Measurements from ENCODE around the gene CHSY1. TPM values are rescaled to one million over a fixed set of nuclear protein-coding genes. Genes with fewer than 3 reads are reported as not detected.

CHSY1 gene
- 27.6 TPM for total RNA-seq (ENCODE audit: unreplicated experiment)
- long read RNA-seq, result 0 reads

- no peaks in the 10 kb centered on the region for H3K36me3 Mint-ChIP-seq (ENCODE audit: low read depth, unreplicated experiment)
- peak within 1 kb of the TSS; percentile 96 for H3K4me3 Mint-ChIP-seq (ENCODE audit: unreplicated experiment)
- no peaks in the 10 kb centered on the region for H3K9me3 Mint-ChIP-seq (ENCODE audit: unreplicated experiment)
- TF ChIP-seq, protein P1, sequence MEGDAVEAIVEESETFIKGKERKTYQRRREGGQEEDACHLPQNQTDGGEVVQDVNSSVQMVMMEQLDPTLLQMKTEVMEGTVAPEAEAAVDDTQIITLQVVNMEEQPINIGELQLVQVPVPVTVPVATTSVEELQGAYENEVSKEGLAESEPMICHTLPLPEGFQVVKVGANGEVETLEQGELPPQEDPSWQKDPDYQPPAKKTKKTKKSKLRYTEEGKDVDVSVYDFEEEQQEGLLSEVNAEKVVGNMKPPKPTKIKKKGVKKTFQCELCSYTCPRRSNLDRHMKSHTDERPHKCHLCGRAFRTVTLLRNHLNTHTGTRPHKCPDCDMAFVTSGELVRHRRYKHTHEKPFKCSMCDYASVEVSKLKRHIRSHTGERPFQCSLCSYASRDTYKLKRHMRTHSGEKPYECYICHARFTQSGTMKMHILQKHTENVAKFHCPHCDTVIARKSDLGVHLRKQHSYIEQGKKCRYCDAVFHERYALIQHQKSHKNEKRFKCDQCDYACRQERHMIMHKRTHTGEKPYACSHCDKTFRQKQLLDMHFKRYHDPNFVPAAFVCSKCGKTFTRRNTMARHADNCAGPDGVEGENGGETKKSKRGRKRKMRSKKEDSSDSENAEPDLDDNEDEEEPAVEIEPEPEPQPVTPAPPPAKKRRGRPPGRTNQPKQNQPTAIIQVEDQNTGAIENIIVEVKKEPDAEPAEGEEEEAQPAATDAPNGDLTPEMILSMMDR (IDR thresholded peaks at IDR 0.05; ENCODE audit: unreplicated experiment), result no peak
- peak; percentile 81 for DNase-seq (ENCODE audit: low spot score)
- H3K4me1 Mint-ChIP-seq (ENCODE audit: unreplicated experiment), result peaks cover 11% of the 10 kb centered on the region
- H3K27ac Mint-ChIP-seq (ENCODE audit: unreplicated experiment), result peak within 1 kb of the TSS; percentile 82
- peaks cover 19% of the 10 kb centered on the region for H3K27me3 Mint-ChIP-seq (ENCODE audit: unreplicated experiment)
Measured at GRCh38 chr15:101251830-101252820, at the start of gene CHSY1. Gene CHSY1, minus strand, starts transcription at chr15:101252048. Its CDS starts 592 bp downstream, at chr15:101251456.

DNA sequence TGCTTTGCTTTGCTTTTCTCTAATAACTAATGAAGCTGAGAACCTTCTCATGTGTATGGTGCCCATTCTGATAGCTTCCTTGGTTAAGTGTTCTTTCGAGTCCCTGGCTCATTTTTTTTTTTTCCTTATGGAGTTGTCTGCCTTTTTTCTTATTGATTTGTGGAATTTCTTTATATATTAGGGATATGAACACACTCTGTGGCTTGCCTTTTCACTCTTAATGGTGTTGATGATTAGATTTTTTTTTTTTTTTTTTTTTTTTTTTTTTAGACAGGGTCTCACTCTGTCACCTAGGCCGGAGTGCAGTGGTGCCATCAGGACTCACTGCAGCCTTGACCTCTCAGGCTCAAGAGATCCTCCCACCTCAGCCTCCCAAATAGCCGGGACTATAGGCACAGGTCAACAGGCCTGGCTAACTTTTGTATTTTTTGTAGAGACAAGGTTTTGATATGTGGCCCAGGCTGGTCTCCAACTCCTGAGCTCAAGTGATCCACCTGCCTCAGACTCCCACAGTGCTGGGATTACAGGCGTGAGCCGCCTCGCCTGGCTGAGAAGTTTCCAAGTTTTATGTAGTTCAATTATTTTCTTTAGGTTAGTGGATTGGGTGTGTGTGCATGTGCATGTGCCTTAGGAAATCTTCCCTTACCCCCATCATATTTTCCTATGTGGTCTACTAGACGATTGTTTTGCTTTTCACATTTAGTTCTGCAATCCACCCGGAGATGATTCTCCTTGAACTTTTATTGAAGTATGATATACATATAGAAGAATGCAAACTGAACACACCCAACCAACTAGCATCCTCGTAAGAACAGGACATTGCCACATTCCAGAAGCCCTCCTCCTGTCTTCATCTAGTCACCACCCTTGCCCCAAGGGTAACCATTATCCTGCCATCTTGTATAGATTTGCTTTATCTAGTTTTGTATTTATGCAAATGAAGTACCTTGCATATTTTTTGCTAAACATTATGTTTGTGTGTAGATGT is 44.9 kb upstream of the CHSY1 start:
- TF ChIP-seq, protein P1 (IDR thresholded peaks at IDR 0.05; ENCODE audit: unreplicated experiment), result no peak
- Mint-ChIP-seq H3K9me3 (ENCODE audit: unreplicated experiment) (no peaks in the 10 kb centered on the region), H3K4me1 (ENCODE audit: unreplicated experiment) (peaks cover 15% of the 10 kb centered on the region), H3K27ac (ENCODE audit: unreplicated experiment) (peak overlapping the region; percentile 30), H3K36me3 (ENCODE audit: low read depth, unreplicated experiment) (no peaks in the 10 kb centered on the region), H3K27me3 (ENCODE audit: unreplicated experiment) (peaks cover 3% of the 10 kb centered on the region), H3K4me3 (ENCODE audit: unreplicated experiment) (no peak overlapping the region)
- DNase-seq (ENCODE audit: low spot score), result no peak

DNA sequence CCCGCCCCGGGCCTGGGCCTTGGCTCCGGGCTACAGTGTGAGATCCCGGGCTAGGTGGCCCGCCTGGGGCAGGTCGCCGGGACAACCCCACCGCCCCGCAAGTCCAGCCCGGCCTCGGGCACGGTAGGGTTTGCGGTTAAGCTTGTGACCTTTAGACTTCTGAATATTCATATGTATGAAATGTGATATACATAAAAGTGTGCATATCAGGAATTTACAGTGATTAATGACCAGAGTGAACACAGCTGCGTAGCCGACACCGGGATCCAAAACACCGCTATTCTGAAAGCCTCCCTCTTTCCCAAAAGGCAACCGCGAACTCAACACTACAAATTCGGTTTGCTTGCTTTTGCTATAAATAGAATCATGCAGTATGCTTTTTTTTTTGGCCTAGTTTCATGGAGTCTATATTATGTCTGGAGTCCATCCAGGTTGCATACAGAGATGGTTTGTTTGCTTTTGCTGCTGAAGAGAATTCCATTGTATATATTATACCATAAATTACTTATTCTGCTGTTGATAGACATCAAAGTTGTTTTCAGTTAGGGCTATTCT is 43.8 kb upstream of the CHSY1 start:
- Mint-ChIP-seq H3K4me1 (ENCODE audit: unreplicated experiment) (peaks cover 15% of the 10 kb centered on the region), H3K27me3 (ENCODE audit: unreplicated experiment) (peaks cover 3% of the 10 kb centered on the region), H3K9me3 (ENCODE audit: unreplicated experiment) (no peaks in the 10 kb centered on the region), H3K27ac (ENCODE audit: unreplicated experiment) (peak overlapping the region; percentile 90), H3K4me3 (ENCODE audit: unreplicated experiment) (peak overlapping the region; percentile 93), H3K36me3 (ENCODE audit: low read depth, unreplicated experiment) (no peaks in the 10 kb centered on the region)
- TF ChIP-seq, protein P1 (IDR thresholded peaks at IDR 0.05; ENCODE audit: unreplicated experiment), result no peak
- no peak for DNase-seq (ENCODE audit: low spot score)

- TF ChIP-seq, protein P1 (IDR thresholded peaks at IDR 0.05; ENCODE audit: unreplicated experiment), result no peak
- peak within 1 kb of the TSS; percentile 99 for H3K4me3 Mint-ChIP-seq (ENCODE audit: unreplicated experiment)
- H3K9me3 Mint-ChIP-seq (ENCODE audit: unreplicated experiment), result no peaks in the 10 kb centered on the region
- peak; percentile 96 for DNase-seq (ENCODE audit: low spot score)
- H3K4me1 Mint-ChIP-seq (ENCODE audit: unreplicated experiment), result peaks cover 15% of the 10 kb centered on the region
- peaks cover 3% of the 10 kb centered on the region for H3K27me3 Mint-ChIP-seq (ENCODE audit: unreplicated experiment)
- H3K27ac Mint-ChIP-seq (ENCODE audit: unreplicated experiment), result peak within 1 kb of the TSS; percentile 97
- H3K36me3 Mint-ChIP-seq (ENCODE audit: low read depth, unreplicated experiment), result no peaks in the 10 kb centered on the region
Measured at GRCh38 chr15:101294731-101295606, 43.1 kb upstream of the CHSY1 start, which contains the start of gene SNRPA1. Gene SNRPA1, minus strand, starts transcription at chr15:101295248. Its CDS starts 70 bp downstream, at chr15:101295178.
